Activated T-helper 9 cell treated with anti-CD3 and anti-CD28 coated beads, Interleukin-2, amount 50 U/mL, for 16 hours (primary cell): ENCODE data around the gene LGALS1.
A peak's percentile ranks its signal among the peaks of the same experiment; 100 is the strongest.
"Not testable (repeated sequence)": the region's sequence is repeated elsewhere in the genome, so short reads cannot be mapped to it uniquely, and the experiment has no call there.

Experiments
- DNase-seq: peaks from one replicate; pipeline ENCODE4 v3.0.0-alpha.2; 2020; ENCODE audit warnings: low read depth

LGALS1 gene

GRCh38 chr22:37690407-37690806, 15.0 kb downstream of the LGALS1 start:
- DNase-seq: no peak

- DNase-seq: no peak
Observed at GRCh38 chr22:37690901-37691504, 15.6 kb downstream of the LGALS1 start.

DNA sequence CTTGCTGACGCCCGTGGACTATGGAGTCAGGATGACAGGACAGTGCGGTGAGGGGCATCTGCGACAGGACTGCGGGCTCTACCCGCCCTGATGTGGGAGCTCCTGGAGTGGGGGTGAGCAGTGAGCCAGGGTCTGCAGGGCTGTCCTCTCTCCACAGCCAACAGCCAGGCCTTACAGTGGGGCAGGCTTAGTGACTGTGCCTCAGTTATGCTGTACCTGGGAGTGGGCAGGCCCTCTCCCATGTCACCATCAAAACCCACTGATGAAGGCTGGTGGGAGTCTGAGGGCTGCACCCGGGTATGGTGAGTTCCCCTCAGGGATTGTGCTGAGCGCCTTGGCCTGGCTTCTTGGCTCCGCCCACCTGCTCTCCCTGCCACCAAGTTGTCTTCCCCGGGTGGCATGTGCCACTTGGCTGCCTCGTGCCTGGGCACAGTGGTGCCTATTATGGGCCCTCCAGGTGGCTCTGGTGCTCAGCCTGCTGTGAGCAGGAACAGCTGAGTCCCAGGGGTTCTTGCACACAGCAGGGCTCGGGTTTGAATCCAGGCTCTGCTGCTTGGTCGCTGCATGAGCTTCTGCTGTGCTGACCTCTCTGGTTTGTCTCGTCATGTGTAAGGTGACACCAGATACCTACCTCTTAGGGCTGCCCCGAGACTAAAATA, 17.3 kb downstream of the LGALS1 start:
- no peak for DNase-seq

DNA sequence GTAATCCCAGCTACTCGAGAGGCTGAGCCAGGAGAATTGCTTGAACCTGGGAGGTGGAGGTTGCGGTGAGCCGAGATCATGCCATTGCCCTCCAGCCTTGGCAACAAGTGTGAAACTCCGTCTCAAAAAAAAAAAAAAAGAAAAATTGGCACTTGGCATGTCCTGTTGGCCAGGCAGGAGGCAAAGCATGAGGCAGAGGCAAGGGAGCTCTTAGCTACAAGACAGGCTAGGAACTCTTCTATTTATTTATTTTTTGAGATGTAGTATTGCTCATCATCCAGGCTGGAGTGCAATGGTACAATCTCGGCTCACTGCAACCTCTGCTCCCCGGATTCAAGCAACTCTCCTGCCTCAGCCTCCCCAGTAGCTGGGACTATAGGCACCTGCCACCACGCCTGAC, 18.7 kb downstream of the LGALS1 start:
- DNase-seq: not testable (repeated sequence)

- not testable (repeated sequence) for DNase-seq
Observed at GRCh38 chr22:37696260-37696656, 20.8 kb downstream of the LGALS1 start.

- peak; percentile 69 for DNase-seq
Observed at GRCh38 chr22:37696657-37697537, 21.5 kb downstream of the LGALS1 start, which contains the start of gene TRIOBP. Gene TRIOBP, plus strand, starts transcription at chr22:37697048. Its CDS starts 4,318 bp downstream, at chr22:37701366.

GRCh38 chr22:37697538-37697835, 22.1 kb downstream of the LGALS1 start:
- no peak for DNase-seq

DNA sequence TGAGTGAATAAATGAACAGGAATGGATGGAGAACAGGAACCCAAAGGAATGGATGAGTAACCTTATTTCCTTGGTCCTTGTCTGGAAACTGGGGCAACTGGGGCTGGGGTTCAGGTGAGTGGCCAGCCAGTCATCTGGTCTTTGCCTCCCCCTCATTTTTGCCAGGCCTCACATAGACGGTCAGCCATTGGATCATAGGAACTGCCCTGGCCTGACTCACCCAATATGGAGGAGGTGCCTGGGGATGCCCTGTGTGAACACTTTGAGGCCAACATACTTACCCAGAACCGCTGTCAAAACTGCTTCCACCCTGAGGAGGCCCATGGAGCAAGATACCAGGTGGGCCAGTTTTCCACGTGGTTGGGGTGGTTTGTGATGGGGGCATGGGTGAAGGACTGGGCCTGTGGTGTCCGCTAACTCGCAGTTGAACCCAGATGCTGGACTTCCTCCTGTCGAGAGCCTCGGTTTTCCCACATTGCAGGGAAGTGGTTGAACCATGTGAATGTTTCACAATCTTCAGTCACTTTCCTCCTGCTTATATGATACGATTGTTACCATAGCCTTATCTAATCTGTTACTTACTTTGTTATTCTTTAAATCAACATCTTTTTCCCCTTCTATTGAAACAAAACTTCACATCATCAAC, 25.8 kb downstream of the LGALS1 start:
- DNase-seq: no peak

DNA sequence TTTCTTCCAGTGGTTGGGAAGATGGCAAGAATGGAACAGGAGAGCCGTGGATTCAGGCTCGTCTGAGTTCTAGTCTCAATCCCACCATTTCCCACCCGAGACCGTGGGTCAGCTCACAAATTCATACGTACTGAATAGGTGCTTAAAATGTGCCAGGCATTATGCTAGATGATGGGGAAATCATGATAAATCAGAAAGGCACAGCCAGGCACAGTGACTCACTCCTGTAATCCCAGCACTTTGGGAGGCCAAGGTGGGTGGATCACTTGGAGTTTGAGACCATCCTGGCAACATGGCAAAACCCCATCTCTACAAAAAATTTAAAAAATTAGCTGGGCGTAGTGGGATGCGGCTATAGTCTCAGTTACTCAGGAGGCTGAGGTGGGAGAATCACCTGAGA, 28.5 kb downstream of the LGALS1 start:
- DNase-seq: no peak

DNA sequence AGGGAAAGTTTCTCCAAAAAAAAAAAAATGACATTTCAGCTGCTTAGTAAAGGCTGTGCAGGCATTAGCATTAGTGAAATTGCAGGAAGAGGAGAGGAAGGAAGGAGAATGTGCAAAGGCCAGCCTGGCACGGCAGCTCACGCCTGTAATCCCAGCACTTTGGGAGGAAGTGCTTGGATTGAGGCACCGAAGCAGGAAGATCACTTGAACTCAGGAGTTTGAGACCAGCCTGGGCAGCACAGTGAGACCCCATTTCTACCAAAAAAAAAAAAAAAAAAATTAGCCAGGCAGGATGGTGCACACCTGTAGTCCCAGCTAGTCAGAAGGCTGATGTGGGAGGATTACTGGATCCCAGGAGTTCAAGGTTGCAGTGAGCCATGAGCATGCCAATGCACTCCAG, 29.2 kb downstream of the LGALS1 start:
- no peak for DNase-seq

DNA sequence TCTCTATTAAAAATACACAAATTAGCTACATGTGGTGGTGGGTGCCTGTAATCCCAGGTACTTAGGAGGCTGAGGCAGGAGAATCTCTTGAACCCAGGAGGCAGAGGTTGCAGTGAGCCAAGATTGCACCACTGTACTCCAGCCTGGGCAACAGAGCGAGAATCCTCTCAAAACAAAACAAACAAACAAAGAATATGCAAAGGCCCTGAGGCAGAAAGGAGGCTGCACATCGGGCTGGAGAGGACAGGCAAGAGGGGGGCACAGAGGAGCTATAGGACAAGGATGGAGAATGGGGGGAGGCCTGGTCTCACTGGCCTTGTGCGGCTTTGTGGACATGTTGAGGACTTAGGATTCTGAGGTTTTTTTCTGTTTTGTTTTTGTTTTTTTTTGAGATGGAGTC, 29.8 kb downstream of the LGALS1 start:
- DNase-seq: no peak

GRCh38 chr22:37708580-37709444, 33.4 kb downstream of the LGALS1 start:
- DNase-seq: no peak

DNA sequence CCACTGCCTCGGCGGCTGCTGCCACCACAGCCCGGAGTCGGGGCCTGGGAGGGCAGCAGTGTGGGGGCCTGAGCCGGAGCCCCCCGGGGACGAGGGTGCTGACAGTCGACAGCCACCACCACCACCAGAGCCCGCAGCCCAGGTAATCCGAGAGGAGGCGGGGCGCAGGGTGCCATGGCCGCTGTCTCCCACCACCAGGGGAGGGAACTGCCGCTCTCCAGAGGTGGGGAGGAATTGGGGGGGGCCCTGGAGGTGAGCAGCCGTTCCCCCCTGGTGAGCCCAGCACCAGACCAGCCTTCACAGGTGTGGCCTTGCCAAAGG, 34.0 kb downstream of the LGALS1 start:
- DNase-seq: no peak

DNA sequence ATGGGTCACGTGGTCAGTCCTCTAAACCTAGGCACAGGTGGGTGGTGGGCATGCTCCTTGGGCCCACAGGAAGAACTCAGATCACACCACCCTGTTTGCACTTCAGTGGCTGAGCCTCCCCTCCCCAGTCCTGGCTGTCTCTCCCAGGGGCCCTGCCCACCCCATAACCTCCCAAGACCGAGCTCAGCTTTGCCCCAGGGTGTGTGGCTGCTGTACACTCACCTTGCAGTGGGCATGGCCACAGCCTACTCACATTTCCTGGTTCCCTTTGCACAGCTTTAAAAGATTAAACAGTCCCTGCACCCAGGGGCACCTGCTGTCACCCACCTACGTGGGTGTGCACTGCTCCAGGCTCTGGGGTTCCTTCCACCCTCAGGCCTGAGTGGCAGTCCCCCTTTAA, 35.2 kb downstream of the LGALS1 start:
- DNase-seq: no peak

DNA sequence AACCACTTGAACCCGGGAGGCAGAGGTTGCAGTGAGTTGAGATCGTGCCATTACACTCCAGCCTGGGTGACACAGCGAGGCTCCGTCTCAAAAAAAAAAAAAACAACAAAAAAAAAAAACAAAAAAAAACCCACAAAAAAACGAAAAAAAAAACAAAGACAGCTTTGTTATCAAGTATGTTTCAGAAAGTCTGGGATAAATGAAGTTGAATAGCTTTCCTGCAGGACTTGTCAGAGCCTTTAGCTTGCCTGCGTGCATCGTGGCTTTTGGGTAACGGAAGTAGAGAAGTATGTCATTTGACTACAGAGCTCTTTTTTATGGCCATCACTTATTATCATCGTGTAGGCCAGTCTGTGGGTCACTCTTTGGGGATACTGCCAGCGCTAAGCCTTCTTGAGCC, 36.1 kb downstream of the LGALS1 start:
- no peak for DNase-seq

DNA sequence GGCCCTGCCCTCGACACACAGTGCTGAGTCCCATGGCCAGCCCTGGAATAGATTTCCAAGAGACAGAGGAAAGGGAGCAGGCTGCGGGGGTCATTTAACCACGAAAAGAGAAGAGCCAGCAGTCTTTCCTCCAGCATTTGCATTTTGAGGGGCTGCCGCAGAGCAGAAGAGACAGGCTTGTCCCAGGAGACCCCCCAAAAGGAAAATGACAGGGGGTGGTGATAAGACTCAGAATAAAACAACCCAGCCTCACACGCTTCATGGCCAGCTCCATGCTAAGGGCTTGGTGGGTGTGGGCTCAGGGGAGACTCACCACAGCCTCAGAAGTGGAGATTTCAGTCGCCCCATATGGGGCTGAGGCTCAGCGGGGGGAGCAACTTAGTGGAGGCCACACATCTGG, 38.3 kb downstream of the LGALS1 start:
- DNase-seq: no peak

DNA sequence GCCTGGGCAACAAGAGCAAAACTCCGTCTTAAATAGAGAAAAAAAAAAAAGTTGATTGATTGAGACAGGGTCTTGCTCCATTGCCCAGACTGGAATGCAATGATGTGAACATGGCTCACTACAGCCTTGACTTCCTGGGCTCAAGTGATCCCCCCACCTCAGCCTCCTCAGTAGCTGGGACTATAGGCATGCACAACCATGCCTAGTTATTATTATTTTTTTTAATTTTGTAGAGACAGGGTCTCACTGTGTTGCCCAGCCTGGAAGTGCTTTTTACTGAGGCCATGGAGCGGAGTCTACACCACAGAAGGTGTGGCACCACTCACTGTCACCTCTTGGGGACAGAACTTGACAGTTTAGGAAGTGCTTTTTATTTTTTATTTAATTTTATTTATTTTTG, 39.2 kb downstream of the LGALS1 start:
- DNase-seq: no peak

DNA sequence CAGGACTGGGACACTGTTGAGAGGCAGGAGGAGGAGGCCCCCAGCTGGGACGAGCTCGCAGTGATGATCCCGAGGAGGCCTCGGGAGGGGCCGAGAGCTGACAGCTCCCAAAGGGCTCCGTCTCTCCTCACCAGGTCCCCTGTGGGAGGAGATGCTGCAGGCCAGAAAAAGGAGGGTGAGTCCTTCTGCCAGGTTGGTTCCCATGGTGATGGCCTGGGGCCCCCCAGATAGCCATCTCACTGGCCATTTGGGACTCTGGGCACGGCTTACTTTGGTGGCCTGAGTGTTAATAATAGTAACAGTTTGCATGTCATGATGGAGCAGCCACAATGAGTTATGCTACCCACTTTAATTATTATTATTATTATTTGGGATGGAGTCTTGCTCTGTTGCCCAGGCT, 40.3 kb downstream of the LGALS1 start:
- no peak for DNase-seq

- no peak for DNase-seq
Observed at GRCh38 chr22:37716708-37717107, 41.3 kb downstream of the LGALS1 start.

DNA sequence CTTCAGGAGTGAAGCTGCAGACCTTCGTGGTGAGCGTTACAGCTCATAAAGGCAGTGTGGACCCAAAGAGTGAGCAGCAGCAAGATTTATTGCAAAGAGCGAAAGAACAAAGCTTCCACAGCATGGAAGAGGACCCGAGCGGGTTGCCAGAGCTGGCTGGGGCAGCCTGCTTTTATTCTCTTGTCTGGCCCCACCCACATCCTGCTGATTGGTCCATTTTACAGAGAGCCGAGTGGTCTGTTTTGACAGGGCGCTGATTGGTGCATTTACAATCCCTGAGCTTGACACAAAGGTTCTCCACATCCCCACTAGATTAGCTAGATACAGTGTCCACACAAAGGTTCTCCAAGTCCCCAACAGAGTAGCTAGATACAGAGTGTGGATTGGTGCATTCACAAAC, 41.8 kb downstream of the LGALS1 start:
- not testable (repeated sequence) for DNase-seq

DNA sequence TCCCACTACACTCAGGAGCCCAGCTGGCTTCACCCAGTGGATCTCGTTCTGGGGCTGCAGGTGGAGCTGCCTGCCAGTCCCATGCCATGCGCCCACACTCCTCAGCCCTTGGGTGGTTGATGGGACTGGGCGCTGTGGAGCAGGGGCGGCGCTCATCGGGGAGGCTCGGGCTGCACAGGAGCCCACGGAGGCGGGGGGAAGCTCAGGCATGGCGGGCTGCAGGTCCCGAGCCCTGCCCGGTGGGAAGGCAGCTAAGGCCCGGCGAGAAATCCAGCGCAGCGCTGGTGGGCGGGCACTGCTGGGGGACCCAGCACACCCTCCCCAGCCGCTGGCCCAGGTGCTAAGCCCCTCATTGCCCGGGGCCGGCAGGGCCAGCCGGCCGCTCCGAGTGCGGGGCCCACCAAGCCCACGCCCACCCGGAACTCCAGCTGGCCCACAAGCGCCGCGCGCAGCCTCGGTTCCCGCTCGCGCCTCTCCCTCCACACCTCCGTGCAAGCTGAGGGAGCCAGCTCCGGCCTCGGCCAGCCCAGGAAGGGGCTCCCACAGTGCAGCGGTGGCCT, 42.4 kb downstream of the LGALS1 start:
- DNase-seq: not testable (repeated sequence)
